MM.1S (cell line): Measurements from ENCODE around the gene MAD1L1.

Experiments used
- DNase-seq: peaks from one replicate; pipeline ENCODE4 v3.0.0-alpha.2; 2015
- H2AFZ ChIP-seq: fragments of 300-600 bp; sonication (generic); 2 replicates; pipeline ENCODE4 v1.6.0; 2016; ENCODE audit warnings: antibody characterized with exemption, low read length
- H3F3A ChIP-seq: fragments of 300-600 bp; sonication (generic); 2 replicates; pipeline ENCODE4 v1.6.1; 2016; ENCODE audit warnings: mild to moderate bottlenecking, antibody characterized with exemption, low read length, moderate library complexity, mixed read lengths; ENCODE audit not compliant: insufficient read depth
- H3K27ac ChIP-seq: fragments of 300-600 bp; sonication (generic); 2 replicates; pipeline ENCODE4 v1.5.1; 2016; ENCODE audit warnings: mild to moderate bottlenecking, low read length
- H3K27me3 ChIP-seq: fragments of 300-600 bp; sonication (generic); replicated peaks from 2 replicates; pipeline ENCODE4 v1.6.0; 2016; ENCODE audit warnings: low read length; ENCODE audit not compliant: insufficient read depth
- H3K36me3 ChIP-seq: fragments of 300-600 bp; sonication (generic); replicated peaks from 2 replicates; pipeline ENCODE4 v1.6.1; 2016; ENCODE audit warnings: mild to moderate bottlenecking, low read length, mixed read lengths; ENCODE audit not compliant: insufficient read depth
- H3K4me1 ChIP-seq: fragments of 300-600 bp; sonication (generic); 2 replicates; pipeline ENCODE4 v1.6.1; 2016; ENCODE audit warnings: low read length, mixed read lengths
- H3K4me2 ChIP-seq: fragments of 300-600 bp; sonication (generic); 2 replicates; pipeline ENCODE4 v1.6.0; 2016; ENCODE audit warnings: low read depth, low read length
- H3K4me3 ChIP-seq: fragments of 300-600 bp; sonication (generic); 2 replicates; pipeline ENCODE4 v1.5.1; 2016; ENCODE audit warnings: low read length, mixed read lengths
- H3K79me2 ChIP-seq: fragments of 300-600 bp; sonication (generic); 2 replicates; pipeline ENCODE4 v1.6.1; 2016; ENCODE audit warnings: mixed run types, low read length, mixed read lengths
- H3K9ac ChIP-seq: fragments of 300-600 bp; sonication (generic); 2 replicates; pipeline ENCODE4 v1.6.1; 2016; ENCODE audit warnings: low read length, mixed read lengths
- H3K9me2 ChIP-seq: fragments of 300-600 bp; sonication (generic); replicated peaks from 2 replicates; pipeline ENCODE4 v1.6.1; 2016; ENCODE audit warnings: mild to moderate bottlenecking, low read length, mixed read lengths; ENCODE audit not compliant: insufficient read depth
- H3K9me3 ChIP-seq: fragments of 300-600 bp; sonication (generic); replicated peaks from 2 replicates; pipeline ENCODE4 v1.6.1; 2016; ENCODE audit warnings: mild to moderate bottlenecking, low read length, mixed read lengths; ENCODE audit not compliant: insufficient read depth
- H4K20me1 ChIP-seq: fragments of 300-600 bp; sonication (generic); 2 replicates; pipeline ENCODE4 v1.6.1; 2016; ENCODE audit warnings: mild to moderate bottlenecking, low read length, moderate library complexity, mixed read lengths; ENCODE audit not compliant: insufficient read depth
- EZH2 ChIP-seq: fragments of 300-600 bp; sonication (generic); optimal IDR thresholded peaks from 2 replicates; pipeline ENCODE3; 2017; ENCODE audit warnings: low read depth, mild to moderate bottlenecking, antibody characterized with exemption, low read length, mixed read lengths
- EZH2phosphoT487 ChIP-seq: fragments of 300-600 bp; sonication (generic); IDR thresholded peaks from 2 replicates; pipeline ENCODE4 v1.6.1; 2018; ENCODE audit warnings: antibody characterized with exemption, low read length
- TF ChIP-seq, protein P1 (sequence below): fragments of 300-600 bp; sonication (generic); IDR thresholded peaks from 2 replicates; pipeline ENCODE4 v1.5.1; 2016; ENCODE audit warnings: antibody characterized with exemption, low read length, mixed read lengths

The MAD1L1 gene

DNA sequence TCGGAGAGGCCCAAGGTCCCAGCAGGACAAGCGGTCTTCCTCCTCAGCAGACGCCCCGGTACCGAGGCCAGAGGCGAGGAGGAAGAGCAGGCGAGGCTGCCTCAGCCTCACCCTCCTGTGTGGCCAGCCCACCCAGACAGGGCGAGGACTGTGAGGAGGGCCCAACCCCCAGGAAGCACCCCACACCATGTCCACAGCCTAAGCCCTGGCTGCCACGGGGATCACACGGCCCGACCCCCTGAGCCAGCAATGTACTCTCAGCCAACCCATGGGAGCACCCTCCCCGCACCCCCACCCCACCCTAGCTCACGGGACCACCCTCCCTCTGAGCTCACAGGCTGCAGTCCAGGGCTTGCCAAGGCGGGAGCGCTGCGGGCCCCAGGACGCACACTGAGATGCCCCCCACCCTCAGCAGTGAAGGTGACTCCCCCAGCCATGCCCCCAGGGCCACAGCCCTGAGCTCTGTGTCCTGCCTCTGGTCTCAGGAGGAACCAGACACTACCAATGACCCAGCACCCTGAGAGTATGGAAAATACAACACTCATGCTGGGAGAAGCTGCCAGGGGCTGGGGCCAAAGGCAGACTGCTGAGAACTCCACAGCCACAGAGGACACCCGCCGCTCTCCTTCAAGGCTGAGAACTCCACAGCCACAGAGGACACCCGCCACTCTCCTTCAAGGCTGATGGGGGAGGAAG lies 93.6 kb downstream of the MAD1L1 start:
- Histone ChIP-seq H2AFZ (no peak overlapping the region), H3K9ac (no peak overlapping the region), H3K27ac (no peak overlapping the region), H3K27me3 (no peaks in the 10 kb centered on the region), H4K20me1 (no peaks in the 10 kb centered on the region), H3K4me1 (no peaks in the 10 kb centered on the region), H3K36me3 (no peaks in the 10 kb centered on the region), H3K9me3 (no peaks in the 10 kb centered on the region), H3F3A (no peaks in the 10 kb centered on the region), H3K79me2 (no peaks in the 10 kb centered on the region), H3K9me2 (no peaks in the 10 kb centered on the region), H3K4me2 (no peak overlapping the region), H3K4me3 (no peak overlapping the region)
- DNase-seq, result no peak
- TF ChIP-seq, protein P1, sequence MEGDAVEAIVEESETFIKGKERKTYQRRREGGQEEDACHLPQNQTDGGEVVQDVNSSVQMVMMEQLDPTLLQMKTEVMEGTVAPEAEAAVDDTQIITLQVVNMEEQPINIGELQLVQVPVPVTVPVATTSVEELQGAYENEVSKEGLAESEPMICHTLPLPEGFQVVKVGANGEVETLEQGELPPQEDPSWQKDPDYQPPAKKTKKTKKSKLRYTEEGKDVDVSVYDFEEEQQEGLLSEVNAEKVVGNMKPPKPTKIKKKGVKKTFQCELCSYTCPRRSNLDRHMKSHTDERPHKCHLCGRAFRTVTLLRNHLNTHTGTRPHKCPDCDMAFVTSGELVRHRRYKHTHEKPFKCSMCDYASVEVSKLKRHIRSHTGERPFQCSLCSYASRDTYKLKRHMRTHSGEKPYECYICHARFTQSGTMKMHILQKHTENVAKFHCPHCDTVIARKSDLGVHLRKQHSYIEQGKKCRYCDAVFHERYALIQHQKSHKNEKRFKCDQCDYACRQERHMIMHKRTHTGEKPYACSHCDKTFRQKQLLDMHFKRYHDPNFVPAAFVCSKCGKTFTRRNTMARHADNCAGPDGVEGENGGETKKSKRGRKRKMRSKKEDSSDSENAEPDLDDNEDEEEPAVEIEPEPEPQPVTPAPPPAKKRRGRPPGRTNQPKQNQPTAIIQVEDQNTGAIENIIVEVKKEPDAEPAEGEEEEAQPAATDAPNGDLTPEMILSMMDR, result no peak
- no peak for TF ChIP-seq EZH2
- TF ChIP-seq EZH2phosphoT487, result no peak

DNA sequence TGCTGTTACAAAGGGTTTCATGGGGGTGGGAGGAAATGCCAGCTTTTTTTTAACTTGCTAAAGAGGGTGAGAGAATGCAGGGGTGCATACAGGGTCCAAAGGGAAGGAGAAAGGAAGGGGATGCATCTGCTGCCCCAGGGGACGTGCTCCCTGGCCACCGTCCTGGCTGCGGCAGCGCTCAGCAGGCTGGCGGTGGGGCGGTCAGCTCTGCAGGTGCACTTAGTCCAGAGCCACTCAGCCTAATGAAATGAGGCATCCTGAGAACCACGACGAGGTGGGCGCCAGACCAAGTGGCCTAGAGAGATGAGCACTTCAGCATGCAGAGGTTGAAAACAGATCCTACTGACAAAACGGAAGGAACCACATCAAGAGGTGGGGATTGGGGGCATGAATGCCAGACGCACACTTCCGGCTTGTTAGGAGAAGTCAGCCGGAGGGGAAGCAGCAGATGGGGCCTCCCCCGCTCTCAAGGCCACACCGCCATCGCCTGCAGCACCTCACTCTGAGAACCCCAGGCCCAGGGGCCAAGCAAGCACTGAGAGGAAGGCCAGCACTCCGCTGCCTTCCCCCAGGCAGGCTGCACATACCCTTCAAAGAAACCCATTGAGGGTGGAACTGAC lies 94.5 kb downstream of the MAD1L1 start:
- Histone ChIP-seq H3K79me2 (no peaks in the 10 kb centered on the region), H3K9me3 (no peaks in the 10 kb centered on the region), H2AFZ (no peak overlapping the region), H3F3A (no peaks in the 10 kb centered on the region), H3K4me2 (no peak overlapping the region), H3K9ac (no peak overlapping the region), H3K27me3 (no peaks in the 10 kb centered on the region), H3K36me3 (no peaks in the 10 kb centered on the region), H3K4me1 (no peaks in the 10 kb centered on the region), H3K27ac (no peak overlapping the region), H4K20me1 (no peaks in the 10 kb centered on the region), H3K4me3 (no peak overlapping the region), H3K9me2 (no peaks in the 10 kb centered on the region)
- no peak for DNase-seq
- TF ChIP-seq EZH2, result no peak
- no peak for TF ChIP-seq EZH2phosphoT487
- TF ChIP-seq, protein P1, result no peak

DNA sequence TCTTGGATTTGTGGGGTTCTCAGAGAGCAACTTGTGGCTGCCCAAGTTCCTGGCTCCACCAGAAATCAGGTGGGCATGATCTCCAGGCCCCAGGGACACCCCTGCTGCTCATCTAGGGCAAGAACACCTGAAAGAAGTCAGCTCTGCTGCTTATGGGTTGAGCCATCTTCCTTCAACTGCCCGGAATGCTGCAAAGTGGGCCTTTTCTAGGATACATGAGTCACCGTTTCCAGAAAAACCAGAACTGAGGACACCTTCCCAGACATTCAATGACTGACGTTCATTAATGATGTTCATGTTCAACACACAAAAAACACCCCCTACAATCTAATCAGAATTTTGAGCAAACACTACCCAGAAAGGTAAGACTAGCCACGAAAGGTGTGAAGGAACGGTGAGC lies 98.0 kb downstream of the MAD1L1 start:
- Histone ChIP-seq H3K9ac (no peak overlapping the region), H2AFZ (no peak overlapping the region), H3K36me3 (no peaks in the 10 kb centered on the region), H3K79me2 (no peaks in the 10 kb centered on the region), H3K4me1 (no peaks in the 10 kb centered on the region), H3K9me3 (no peaks in the 10 kb centered on the region), H3F3A (no peaks in the 10 kb centered on the region), H3K27ac (no peak overlapping the region), H3K4me3 (no peak overlapping the region), H3K9me2 (no peaks in the 10 kb centered on the region), H4K20me1 (no peaks in the 10 kb centered on the region), H3K27me3 (no peaks in the 10 kb centered on the region), H3K4me2 (no peak overlapping the region)
- no peak for DNase-seq
- TF ChIP-seq EZH2phosphoT487, result no peak
- TF ChIP-seq, protein P1, result no peak
